ENCODE results near the gene PRPF8.

- TF ChIP-seq, protein P1, sequence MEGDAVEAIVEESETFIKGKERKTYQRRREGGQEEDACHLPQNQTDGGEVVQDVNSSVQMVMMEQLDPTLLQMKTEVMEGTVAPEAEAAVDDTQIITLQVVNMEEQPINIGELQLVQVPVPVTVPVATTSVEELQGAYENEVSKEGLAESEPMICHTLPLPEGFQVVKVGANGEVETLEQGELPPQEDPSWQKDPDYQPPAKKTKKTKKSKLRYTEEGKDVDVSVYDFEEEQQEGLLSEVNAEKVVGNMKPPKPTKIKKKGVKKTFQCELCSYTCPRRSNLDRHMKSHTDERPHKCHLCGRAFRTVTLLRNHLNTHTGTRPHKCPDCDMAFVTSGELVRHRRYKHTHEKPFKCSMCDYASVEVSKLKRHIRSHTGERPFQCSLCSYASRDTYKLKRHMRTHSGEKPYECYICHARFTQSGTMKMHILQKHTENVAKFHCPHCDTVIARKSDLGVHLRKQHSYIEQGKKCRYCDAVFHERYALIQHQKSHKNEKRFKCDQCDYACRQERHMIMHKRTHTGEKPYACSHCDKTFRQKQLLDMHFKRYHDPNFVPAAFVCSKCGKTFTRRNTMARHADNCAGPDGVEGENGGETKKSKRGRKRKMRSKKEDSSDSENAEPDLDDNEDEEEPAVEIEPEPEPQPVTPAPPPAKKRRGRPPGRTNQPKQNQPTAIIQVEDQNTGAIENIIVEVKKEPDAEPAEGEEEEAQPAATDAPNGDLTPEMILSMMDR (IDR thresholded peaks at IDR 0.05; ENCODE audit: low read length) = no peak
- TF ChIP-seq EZH2 (IDR thresholded peaks at IDR 0.05; ENCODE audit: borderline replicate concordance, low read length) = no peak
Observed at GRCh38 chr17:1625581-1625980, 59.1 kb downstream of the PRPF8 start.
